BLaER1 (cell line): Measurements from ENCODE around the gene SAG.

Experiments
- H3K27ac ChIP-seq: shearing (Covaris generic); formaldehyde crosslinking; 2 replicates; pipeline ENCODE4 v1.8.1; 2022
- H3K27me3 ChIP-seq: shearing (Covaris generic); formaldehyde crosslinking; 2 replicates; pipeline ENCODE4 v1.8.1; 2022
- H3K36me3 ChIP-seq: shearing (Covaris generic); formaldehyde crosslinking; 2 replicates; pipeline ENCODE4 v1.8.1; 2022
- H3K4me1 ChIP-seq: shearing (Covaris generic); formaldehyde crosslinking; 2 replicates; pipeline ENCODE4 v1.8.1; 2022
- H3K4me2 ChIP-seq: shearing (Covaris generic); formaldehyde crosslinking; 2 replicates; pipeline ENCODE4 v1.8.1; 2022
- H3K4me3 ChIP-seq: shearing (Covaris generic); formaldehyde crosslinking; 2 replicates; pipeline ENCODE4 v1.8.1; 2022
- H3K9ac ChIP-seq: shearing (Covaris generic); formaldehyde crosslinking; 2 replicates; pipeline ENCODE4 v1.8.1; 2022
- H3K9me3 ChIP-seq: shearing (Covaris generic); formaldehyde crosslinking; 2 replicates; pipeline ENCODE4 v1.8.1; 2022
- H4K20me1 ChIP-seq: shearing (Covaris generic); formaldehyde crosslinking; 2 replicates; pipeline ENCODE4 v1.8.1; 2022
- Cebpa-rat ChIP-seq: shearing (Covaris generic); IDR thresholded peaks from 2 replicates; pipeline ENCODE4 v1.8.1; 2022

Gene SAG

DNA sequence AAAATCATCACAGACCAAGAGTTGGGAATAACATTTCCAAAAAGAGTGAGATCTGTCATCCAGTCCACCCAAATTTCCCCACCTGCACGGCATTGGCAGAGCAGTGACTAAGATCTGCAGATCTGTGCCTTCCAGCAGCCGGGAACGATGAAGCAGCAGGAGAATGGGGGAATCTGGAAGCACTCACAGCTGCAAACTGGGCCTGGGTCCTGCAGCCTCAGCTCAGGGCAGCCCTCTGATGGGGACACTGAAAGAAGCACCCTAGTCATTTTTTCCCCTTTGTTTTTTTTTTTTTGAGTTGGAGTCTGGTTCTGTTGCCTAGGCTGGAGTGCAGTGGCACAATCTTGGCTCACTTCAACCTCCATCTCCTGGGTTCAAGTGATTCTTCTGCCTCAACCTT lies 4.4 kb upstream of the SAG start:
- H3K4me3 ChIP-seq, result no peak overlapping the region
- H3K4me2 ChIP-seq, result no peak overlapping the region
- no peaks in the 10 kb centered on the region for H3K9me3 ChIP-seq
- no peaks in the 10 kb centered on the region for H3K4me1 ChIP-seq
- no peaks in the 10 kb centered on the region for H3K27me3 ChIP-seq
- H3K27ac ChIP-seq, result no peak overlapping the region
- no peak for TF ChIP-seq Cebpa-rat
- no peak overlapping the region for H3K9ac ChIP-seq
- H4K20me1 ChIP-seq, result no peaks in the 10 kb centered on the region
- H3K36me3 ChIP-seq, result no peaks in the 10 kb centered on the region

DNA sequence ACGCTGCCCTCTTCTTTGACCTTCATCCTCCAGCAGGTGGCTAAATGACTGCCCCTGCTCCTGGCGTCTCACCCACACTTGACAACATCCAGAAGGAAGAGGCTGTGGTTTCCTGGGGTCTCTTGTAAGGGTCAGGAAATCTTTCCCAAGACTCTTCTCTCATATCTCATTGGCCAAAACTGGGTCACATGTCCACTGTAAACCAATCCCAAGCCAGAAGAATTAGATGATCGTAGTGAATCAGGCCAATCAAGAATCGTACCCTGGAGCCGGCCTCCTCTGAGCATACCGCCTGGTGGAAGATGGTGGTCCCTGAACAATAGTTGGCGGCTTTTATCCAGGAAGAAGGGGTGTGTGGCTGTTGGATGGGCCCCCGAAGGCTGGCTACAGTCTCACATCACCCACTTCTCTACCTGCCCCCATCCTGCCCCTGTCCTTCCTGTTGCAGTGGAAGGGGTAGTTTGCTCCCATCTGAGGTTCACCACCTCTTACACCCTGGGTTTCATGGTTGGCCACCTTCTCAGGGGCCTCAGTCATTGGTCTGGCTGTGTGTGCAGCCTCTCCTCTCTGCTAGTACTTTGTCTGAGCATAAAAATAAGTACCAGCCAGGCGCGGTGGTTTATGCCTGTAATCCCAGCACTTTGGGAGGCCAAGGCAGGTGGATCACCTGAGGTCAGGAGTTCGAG lies 3.8 kb downstream of the SAG start:
- peak overlapping the region; percentile 41 for H3K4me2 ChIP-seq

DNA sequence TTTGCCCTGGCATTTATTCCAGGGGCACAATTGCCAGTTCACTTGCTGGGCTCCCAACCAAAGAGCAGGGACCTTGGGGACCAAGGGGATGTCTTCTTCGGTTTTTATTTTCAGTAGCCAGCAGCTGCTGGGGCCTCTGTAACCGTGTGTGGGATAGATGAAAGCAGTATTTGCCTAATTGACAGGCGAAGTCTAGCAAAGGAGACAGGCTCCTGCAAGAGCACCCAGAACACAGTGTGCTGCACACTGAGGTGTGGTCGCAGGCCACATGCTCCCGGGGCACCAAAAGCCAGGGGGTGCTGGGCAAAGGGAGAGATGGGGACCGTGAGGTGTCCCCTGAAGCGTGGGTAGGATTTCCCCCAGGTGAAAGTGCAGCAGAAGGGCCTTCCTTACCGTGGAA lies 5.3 kb downstream of the SAG start:
- TF ChIP-seq Cebpa-rat, result no peak

More for the DNA sequence above, 3.8 kb downstream of the SAG start:
- no peak overlapping the region for H3K4me3 ChIP-seq
- 0 out of 2 replicates have a peak, but pooled peaks cover 4% of the 10 kb centered on the region for H3K9me3 ChIP-seq
- H3K36me3 ChIP-seq, result no peaks in the 10 kb centered on the region
- peaks cover 46% of the 10 kb centered on the region for H3K4me1 ChIP-seq
- TF ChIP-seq Cebpa-rat, result no peak
- no peak overlapping the region for H3K9ac ChIP-seq
- no peaks in the 10 kb centered on the region for H4K20me1 ChIP-seq
- no peak overlapping the region for H3K27ac ChIP-seq
- no peaks in the 10 kb centered on the region for H3K27me3 ChIP-seq

DNA sequence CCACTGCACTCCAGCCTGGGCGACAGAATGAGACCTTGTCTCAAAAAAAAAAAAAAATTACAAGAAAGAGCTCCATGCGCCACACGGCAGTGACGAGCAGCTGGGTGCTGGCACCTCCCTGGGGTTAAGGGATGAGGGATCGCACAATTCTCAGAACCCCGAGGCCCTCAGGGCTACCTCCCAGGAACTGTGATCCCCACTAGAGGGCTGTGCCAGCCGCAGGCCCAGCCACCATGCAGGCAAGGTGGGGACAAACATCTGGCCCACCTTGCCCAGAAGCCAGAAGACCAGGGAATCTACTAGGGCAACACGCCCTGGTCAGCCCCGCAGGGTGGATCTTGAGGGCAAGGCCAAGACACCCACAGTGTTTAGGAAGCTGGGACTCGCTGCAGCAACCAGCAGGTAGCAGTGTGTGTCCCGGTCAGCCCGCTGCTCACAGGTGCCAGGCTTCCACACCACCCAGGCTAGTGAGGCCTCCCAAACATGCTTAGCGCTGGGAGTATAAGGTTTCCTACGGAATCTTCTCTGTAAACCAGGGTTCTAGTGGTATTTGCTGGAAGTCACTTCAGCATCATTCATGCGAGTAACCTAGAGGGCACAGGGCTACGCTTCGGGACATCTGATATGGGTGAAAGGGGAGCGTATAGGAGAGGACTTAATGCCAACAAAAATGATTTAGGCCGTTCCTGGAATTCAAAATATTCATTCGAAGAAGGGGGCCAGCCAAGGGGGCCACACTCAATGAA lies 6.7 kb downstream of the SAG start:
- Histone ChIP-seq H3K27me3 (no peaks in the 10 kb centered on the region), H3K27ac (no peak overlapping the region), H3K4me1 (peaks cover 44% of the 10 kb centered on the region), H3K4me2 (no peak overlapping the region), H4K20me1 (no peaks in the 10 kb centered on the region), H3K9me3 (0 out of 2 replicates have a peak, but pooled peaks cover 4% of the 10 kb centered on the region), H3K4me3 (no peak overlapping the region), H3K36me3 (no peaks in the 10 kb centered on the region), H3K9ac (no peak overlapping the region)
- TF ChIP-seq Cebpa-rat, result no peak

More for the DNA sequence above, 5.3 kb downstream of the SAG start:
- Histone ChIP-seq H3K4me3 (no peak overlapping the region), H3K36me3 (no peaks in the 10 kb centered on the region), H3K27me3 (no peaks in the 10 kb centered on the region), H4K20me1 (no peaks in the 10 kb centered on the region), H3K27ac (peak overlapping the region; percentile 32), H3K4me1 (peaks cover 46% of the 10 kb centered on the region), H3K4me2 (peak overlapping the region; percentile 66), H3K9me3 (0 out of 2 replicates have a peak, but pooled peaks cover 4% of the 10 kb centered on the region), H3K9ac (no peak overlapping the region)

DNA sequence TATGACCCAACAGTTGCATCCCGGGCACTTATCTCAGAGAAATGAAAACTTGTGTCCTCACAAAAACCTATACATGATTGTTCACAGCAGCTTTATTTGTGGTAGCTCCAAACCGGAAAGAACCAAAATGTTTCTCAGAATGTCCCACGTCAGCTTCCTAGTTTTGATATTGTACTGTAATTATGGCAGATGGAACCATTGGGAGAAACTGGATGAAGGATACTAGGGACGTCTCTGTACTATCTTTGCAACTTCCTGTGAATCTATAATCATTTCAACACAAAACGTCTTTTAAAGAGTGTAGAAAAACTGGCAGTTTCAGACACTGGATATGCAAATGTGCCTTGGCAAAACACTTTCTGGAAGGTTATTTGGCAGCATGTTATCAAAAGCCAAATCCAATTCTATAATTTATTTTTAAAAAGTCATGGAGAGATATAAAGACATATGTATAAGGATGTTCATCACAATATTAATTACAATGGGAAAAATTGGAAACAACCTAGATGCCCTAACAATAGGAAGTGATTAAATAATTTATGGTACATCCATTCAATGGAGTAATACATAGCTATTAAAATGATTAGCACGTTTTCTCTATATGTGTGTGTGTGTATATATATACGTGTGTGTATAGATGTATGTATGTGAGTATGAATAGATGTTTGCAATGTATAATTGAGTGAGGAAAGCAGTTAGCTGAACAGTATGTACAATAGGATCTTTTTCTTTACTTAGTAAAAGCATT lies 9.8 kb downstream of the SAG start:
- H3K9me3 ChIP-seq, result no peaks in the 10 kb centered on the region
- H3K4me3 ChIP-seq, result no peak overlapping the region
- no peak overlapping the region for H3K9ac ChIP-seq
- no peaks in the 10 kb centered on the region for H3K36me3 ChIP-seq
- no peak overlapping the region for H3K27ac ChIP-seq
- no peak for TF ChIP-seq Cebpa-rat
- H4K20me1 ChIP-seq, result no peaks in the 10 kb centered on the region
- peaks cover 48% of the 10 kb centered on the region for H3K4me1 ChIP-seq
- no peaks in the 10 kb centered on the region for H3K27me3 ChIP-seq
- H3K4me2 ChIP-seq, result no peak overlapping the region

DNA sequence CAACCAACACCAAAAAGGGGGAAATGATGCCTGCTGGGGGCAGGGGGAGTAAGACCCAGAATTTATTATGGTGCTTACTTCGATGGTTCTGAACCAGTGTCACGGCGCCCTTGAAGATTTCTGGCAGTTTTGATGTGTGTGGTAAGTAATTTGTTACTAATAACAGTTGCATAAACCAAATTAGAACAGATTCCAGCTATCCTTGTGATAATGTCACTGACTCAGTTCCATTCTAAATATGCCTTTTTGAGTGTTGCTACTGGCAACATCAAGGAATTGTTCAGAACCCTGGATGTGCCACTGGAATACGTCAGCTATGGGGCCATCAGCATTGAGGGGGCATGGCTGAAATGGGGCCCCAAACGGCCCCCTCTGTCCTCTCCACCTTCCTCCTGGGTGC lies 11.6 kb downstream of the SAG start:
- Histone ChIP-seq H3K27ac (no peak overlapping the region), H3K9me3 (no peaks in the 10 kb centered on the region), H3K4me2 (no peak overlapping the region), H3K9ac (no peak overlapping the region), H3K36me3 (no peaks in the 10 kb centered on the region), H3K4me3 (no peak overlapping the region), H3K27me3 (no peaks in the 10 kb centered on the region), H3K4me1 (peaks cover 48% of the 10 kb centered on the region), H4K20me1 (no peaks in the 10 kb centered on the region)
- TF ChIP-seq Cebpa-rat, result no peak

DNA sequence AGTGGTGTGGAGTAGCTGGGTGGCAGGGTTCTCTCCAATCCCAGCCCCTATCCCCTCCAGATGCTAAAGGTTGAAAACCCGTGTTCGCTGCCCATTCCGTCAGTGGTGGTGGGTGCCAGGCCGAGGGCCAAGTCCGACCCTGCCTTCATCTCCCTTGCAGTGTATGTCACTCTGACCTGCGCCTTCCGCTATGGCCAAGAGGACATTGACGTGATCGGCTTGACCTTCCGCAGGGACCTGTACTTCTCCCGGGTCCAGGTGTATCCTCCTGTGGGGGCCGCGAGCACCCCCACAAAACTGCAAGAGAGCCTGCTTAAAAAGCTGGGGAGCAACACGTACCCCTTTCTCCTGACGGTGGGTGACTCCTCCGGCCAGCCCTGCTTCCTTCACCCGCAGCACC lies 12.9 kb downstream of the SAG start:
- H3K4me3 ChIP-seq, result no peak overlapping the region
- peak overlapping the region; percentile 32; the same call in 1 of the 2 replicates for H3K27ac ChIP-seq
- H3K27me3 ChIP-seq, result no peaks in the 10 kb centered on the region
- H4K20me1 ChIP-seq, result no peaks in the 10 kb centered on the region
- peaks cover 57% of the 10 kb centered on the region for H3K4me1 ChIP-seq
- H3K9ac ChIP-seq, result peak overlapping the region; percentile 11; the same call in 1 of the 2 replicates
- H3K4me2 ChIP-seq, result peak overlapping the region; percentile 78
- TF ChIP-seq Cebpa-rat, result no peak
- H3K9me3 ChIP-seq, result no peaks in the 10 kb centered on the region
- no peaks in the 10 kb centered on the region for H3K36me3 ChIP-seq

DNA sequence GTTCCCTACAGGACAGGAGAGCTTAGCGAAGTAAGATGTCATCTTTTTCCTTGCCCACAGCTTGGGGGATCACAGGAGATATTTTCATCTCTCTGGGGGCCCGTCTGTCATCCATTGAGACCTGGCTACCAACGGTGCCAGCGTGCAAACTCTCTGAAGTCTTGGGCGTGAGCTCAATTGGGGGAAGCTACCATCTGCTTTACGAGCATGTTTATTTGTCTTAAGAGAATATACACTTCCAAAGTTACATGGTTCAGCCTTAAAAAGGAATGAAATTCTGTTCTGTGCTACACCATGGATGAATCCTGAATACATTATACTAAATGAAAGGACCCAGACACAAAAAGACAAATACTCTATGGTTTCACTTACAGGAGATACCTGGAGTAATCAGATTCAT lies 13.6 kb downstream of the SAG start:
- Histone ChIP-seq H3K27ac (peak overlapping the region; percentile 32), H3K36me3 (no peaks in the 10 kb centered on the region), H3K9ac (peak overlapping the region; percentile 11; the same call in 1 of the 2 replicates), H3K4me1 (peaks cover 64% of the 10 kb centered on the region), H3K27me3 (no peaks in the 10 kb centered on the region), H3K4me2 (peak overlapping the region; percentile 78), H3K9me3 (no peaks in the 10 kb centered on the region), H4K20me1 (no peaks in the 10 kb centered on the region), H3K4me3 (no peak overlapping the region)
- TF ChIP-seq Cebpa-rat, result no peak

DNA sequence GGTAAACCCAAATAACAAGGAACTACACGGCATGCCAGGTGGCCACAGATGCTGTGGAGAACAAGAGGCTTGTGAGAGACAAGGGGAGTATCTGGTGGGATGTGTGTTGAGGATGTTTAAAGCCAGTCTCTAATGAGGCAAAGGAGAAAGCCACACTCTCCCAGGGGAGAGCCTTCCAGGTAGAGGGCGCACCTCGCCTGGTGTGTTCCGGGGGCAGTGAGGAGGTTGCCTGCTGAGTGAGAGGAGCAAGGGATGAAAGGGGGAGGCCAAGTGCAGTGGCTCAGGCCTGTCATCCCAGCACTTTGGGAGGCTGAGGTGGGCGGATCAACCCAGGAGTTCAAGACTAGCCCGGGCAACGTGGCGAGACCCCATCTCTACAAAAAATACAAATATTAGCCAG lies 16.2 kb downstream of the SAG start:
- Histone ChIP-seq H3K4me1 (peaks cover 81% of the 10 kb centered on the region), H3K9me3 (peaks cover 7% of the 10 kb centered on the region; the same call in 1 of the 2 replicates), H3K4me3 (no peak overlapping the region), H3K27ac (no peak overlapping the region), H3K4me2 (no peak overlapping the region), H3K27me3 (no peaks in the 10 kb centered on the region), H3K36me3 (no peaks in the 10 kb centered on the region), H4K20me1 (no peaks in the 10 kb centered on the region), H3K9ac (no peak overlapping the region)
- no peak for TF ChIP-seq Cebpa-rat

DNA sequence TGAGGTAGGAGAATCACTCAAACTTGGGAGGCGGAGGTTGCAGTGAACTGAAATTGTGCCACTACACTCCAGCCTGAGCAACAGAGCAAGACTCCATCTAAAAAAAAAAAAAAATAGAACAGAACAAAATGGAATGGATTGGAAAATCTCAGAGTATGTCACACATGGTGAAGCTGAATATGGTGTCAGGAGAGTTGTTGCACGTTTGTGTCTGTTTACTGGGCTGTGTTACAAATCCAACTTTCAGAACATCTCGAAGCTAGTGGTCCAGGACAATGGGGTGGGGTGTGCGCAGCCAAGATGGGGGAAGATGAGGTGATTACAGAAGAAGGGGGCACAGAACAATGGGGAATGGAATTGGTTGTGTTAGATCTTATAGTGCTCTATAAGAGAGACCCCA lies 17.6 kb downstream of the SAG start:
- no peaks in the 10 kb centered on the region for H4K20me1 ChIP-seq
- no peak overlapping the region for H3K27ac ChIP-seq
- H3K4me1 ChIP-seq, result peaks cover 90% of the 10 kb centered on the region
- H3K9me3 ChIP-seq, result peaks cover 7% of the 10 kb centered on the region; the same call in 1 of the 2 replicates
- H3K36me3 ChIP-seq, result no peaks in the 10 kb centered on the region
- no peak for TF ChIP-seq Cebpa-rat
- H3K27me3 ChIP-seq, result no peaks in the 10 kb centered on the region
- H3K4me2 ChIP-seq, result peak overlapping the region; percentile 61
- no peak overlapping the region for H3K9ac ChIP-seq
- H3K4me3 ChIP-seq, result no peak overlapping the region
